NB4 (cell line): ENCODE measurements around the gene AIP.

Source experiments
- DNase-seq: peaks from one replicate; pipeline ENCODE4 v3.0.0; 2010; ENCODE audit warnings: low read depth
- H3K4me3 ChIP-seq: one replicate; pipeline ENCODE4 v1.5.1; 2011; ENCODE audit warnings: mild to moderate bottlenecking, low read depth, low read length, moderate library complexity
- CTCF ChIP-seq: IDR thresholded peaks from one replicate; pipeline ENCODE4 v1.5.1; 2012; ENCODE audit warnings: low read depth, low read length
- MYC ChIP-seq: IDR thresholded peaks from 2 replicates; pipeline ENCODE4 v1.6.1; 2011; ENCODE audit warnings: low read depth, low read length
- POLR2A ChIP-seq: IDR thresholded peaks from 2 replicates; pipeline ENCODE4 v1.6.1; 2011; ENCODE audit warnings: mild to moderate bottlenecking; ENCODE audit not compliant: insufficient read length; ENCODE audit errors: extremely low read depth
- TF ChIP-seq, protein P1 (sequence below): IDR thresholded peaks from 2 replicates; pipeline ENCODE4 v1.6.1; 2011; ENCODE audit warnings: low read depth, low read length

AIP gene

GRCh38 chr11:67448220-67448609 lies 34.6 kb upstream of the AIP start:
- TF ChIP-seq CTCF (no peak), POLR2A (no peak), MYC (no peak)
- TF ChIP-seq, protein P1, sequence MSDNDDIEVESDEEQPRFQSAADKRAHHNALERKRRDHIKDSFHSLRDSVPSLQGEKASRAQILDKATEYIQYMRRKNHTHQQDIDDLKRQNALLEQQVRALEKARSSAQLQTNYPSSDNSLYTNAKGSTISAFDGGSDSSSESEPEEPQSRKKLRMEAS = no peak
- DNase-seq = no peak
- H3K4me3 ChIP-seq = no peak overlapping the region

DNA sequence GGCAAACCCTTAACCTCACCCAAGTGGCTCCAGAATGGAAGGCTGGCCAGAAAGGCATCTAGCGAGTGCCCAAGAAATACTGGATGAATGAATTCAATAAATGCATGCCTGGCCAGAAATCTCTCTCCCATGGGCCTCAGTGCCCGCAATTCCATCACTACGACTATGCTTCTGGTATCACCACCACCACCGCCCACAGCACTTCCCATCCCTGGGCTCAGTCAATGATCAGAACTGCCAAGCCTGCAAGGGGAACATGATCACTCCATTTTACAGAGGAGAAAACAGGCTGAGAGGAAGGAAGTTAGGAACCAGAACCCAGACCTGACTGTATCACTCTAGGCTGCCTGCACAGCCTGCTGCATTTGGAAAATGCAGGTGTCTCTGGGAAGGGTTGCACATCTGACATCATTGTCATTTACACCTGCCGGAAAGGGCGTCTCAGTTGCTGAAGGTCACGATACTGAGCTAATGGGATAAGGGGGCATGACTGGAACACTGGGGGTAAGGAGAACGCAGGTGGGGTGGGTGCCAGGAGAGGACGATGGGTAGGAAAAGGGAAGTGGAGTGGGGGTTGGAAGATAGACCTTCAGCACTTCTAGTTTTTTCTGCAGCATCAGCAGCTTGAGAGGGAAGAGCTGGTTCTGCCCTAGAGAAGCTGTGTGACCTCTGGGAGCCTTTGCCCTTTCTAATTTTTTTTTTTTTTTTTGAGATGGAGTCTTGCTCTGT lies 33.5 kb upstream of the AIP start:
- H3K4me3 ChIP-seq = no peak overlapping the region
- DNase-seq = peak; percentile 51

GRCh38 chr11:67450796-67451657 lies 31.8 kb upstream of the AIP start:
- no peak for TF ChIP-seq CTCF
- TF ChIP-seq, protein P1 = no peak
- TF ChIP-seq MYC = no peak
- no peak for TF ChIP-seq POLR2A
- H3K4me3 ChIP-seq = no peak overlapping the region
- DNase-seq = no peak

More for the DNA sequence above, 33.5 kb upstream of the AIP start:
- no peak for TF ChIP-seq POLR2A
- TF ChIP-seq MYC = no peak
- TF ChIP-seq, protein P1 = no peak
- TF ChIP-seq CTCF = no peak

DNA sequence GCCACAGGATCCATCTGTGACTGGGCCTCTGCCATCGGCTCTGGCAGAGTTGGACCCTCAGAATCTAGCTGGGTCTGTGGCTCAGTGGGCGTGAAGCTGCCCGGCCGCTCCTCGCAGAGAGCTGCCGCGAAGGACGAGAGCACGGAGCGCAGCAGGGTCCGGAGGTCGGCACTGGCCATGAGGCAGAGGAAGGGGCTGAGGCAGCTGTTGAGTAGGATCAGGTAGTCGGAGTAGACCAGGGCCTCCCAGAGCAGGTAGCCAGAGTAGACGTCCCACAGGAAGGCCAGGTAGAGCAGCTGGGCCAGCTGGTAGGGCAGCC lies 31.2 kb upstream of the AIP start:
- TF ChIP-seq, protein P1 = no peak
- no peak for DNase-seq
- no peak overlapping the region for H3K4me3 ChIP-seq

DNA sequence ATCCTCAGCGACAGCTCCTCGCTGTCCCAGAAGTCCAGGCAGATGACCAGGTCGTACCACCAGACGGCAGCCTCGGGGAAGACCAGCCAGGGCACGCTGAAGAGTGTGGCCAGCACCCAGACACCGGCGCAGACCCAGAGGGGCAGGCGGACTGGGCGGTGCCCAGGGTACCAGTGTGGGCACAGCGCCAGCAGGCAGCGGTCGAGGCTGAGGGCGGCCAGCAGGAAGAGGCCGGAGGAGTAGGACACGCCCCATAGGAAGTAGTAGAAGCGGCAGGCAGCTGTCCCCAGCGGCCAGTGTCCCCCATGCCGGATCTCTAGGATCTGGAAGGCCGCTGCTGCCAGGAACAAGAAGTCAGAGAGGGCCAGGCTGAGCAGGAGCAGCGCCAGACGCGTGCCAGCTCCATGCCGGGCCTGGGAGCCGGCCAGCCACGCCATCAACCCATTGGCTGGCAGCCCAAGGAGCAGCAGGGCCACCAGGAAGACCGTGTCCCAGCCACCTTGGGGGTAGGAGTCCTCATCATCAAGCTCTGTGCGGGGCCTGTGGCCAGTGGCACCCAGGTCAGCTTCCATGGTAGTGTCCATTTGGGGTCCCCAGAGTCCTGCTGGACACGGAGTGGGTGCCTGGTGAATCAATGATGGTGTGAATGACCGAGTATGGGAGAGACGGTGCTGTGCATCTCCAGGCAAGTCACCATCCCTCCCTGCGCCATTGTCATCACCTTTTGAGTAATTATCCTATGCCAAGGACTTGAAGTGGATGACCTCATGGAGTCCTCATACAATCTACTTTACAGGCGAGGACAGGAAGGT lies 30.5 kb upstream of the AIP start, which contains the start of gene GPR152:
TSS of gene GPR152 (minus strand) at position 589 of the 812 bp plus-strand sequence. CDS start at position 584, 5 bp downstream.
- no peak for DNase-seq
- no peak for TF ChIP-seq POLR2A
- TF ChIP-seq CTCF = no peak
- no peak for TF ChIP-seq MYC
- TF ChIP-seq, protein P1 = no peak
- H3K4me3 ChIP-seq = no peak within 1 kb of the TSS
